Right ventricle myocardium inferior (tissue), 1 donor: ENCODE results near the gene PMS2. TPM values are rescaled to one million over a fixed set of nuclear protein-coding genes. Genes with fewer than 3 reads are reported as not detected.
A peak's percentile ranks its signal among the peaks of the same experiment; 100 is the strongest.
"Not testable (repeated sequence)": the region's sequence is repeated elsewhere in the genome, so short reads cannot be mapped to it uniquely, and the experiment has no call there.

ENCODE experiments used
- ATAC-seq: fragments of 200-7000 bp; cut with Tn5 transposase; one replicate; pipeline ENCODE4 v1.9.1; 2020; ENCODE audit warnings: mild to moderate bottlenecking, moderate library complexity
- DNase-seq: peaks from one replicate; pipeline ENCODE4 v3.0.0; 2021; ENCODE audit errors: missing footprints
- intact Hi-C: fragments of 100-400 bp; cut with DNase I; formaldehyde crosslinking; loops from one replicate; pipeline ENCODE4 v1.11.0; 2022
- total RNA-seq: library from RNA; stranded (reverse); fragmentation: NEBNext Ultra II Directional; extraction: Animal tissue kit (Norgen Biotek cat#: 25700); gene quantifications from one replicate; pipeline ENCODE4 v1.2.1, GENCODE V29; 2021
- donor health status: DM: no; HTN: yes; CAD: no; lungs with severe emphysema.

Gene PMS2
- total RNA-seq, 1 donor from 2014 or later: 6.2 TPM

DNA sequence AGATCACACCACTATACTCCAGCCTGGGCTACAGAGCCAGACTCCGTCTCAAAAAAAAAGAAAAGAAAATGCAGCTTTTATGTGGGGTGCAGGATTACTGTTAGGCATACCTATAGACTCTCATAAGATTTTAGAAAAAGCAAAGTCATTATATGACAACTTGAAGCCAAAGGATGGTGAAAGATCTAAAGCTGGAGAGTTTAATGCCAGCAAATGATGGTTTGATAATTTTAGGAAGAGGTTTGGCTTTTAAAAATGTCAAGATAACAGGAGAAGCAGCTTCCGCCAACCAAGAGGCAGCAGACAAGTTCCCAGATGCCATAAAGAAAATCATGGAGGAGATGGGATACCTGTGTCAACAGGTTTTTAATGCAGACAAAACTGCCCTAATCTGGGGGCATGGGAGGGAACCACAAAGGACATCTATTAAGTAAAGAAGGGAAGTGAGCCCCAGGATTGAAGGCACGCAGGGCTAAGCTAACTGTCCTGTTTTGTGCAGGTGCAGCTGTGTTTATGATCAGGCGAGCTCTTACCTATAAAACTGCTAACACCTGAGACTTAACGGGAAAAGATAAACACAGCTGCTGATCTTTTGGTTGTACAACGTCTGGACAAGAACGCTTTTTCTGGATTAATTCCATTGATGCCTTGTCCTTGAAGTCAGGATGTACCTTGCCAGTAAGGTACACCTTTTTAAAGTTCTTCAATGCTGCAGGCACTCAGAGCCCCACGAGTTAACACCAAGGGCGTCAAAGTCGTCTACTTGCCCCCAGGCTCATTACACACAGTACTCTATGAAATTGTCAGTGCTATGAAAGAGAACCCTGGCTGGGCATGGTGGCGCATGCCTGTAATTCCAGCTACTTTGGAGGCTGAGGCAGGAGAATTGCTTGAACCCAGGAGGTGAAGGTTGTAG is 11.8 kb upstream of the PMS2 start:
- ATAC-seq (no peak), DNase-seq (no peak)
- intact Hi-C loops: no loop called here

DNA sequence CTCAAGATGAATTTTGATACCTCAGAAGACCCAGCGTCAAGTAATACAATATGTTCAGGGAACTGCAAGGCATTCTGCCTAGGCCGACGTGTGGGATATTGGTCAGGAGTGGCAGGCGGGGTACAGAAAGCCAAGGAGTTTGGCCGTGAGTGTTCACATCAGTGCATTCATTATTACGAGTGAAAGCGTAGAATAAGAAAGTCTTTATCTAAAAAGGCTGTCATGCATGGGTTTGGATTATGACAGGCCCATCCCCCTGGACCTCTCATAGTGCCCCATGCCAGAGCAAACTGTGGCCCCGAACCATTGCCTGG is 7.8 kb upstream of the PMS2 start:
- intact Hi-C loops: no loop called here
- DNase-seq (no peak), ATAC-seq (no peak)

DNA sequence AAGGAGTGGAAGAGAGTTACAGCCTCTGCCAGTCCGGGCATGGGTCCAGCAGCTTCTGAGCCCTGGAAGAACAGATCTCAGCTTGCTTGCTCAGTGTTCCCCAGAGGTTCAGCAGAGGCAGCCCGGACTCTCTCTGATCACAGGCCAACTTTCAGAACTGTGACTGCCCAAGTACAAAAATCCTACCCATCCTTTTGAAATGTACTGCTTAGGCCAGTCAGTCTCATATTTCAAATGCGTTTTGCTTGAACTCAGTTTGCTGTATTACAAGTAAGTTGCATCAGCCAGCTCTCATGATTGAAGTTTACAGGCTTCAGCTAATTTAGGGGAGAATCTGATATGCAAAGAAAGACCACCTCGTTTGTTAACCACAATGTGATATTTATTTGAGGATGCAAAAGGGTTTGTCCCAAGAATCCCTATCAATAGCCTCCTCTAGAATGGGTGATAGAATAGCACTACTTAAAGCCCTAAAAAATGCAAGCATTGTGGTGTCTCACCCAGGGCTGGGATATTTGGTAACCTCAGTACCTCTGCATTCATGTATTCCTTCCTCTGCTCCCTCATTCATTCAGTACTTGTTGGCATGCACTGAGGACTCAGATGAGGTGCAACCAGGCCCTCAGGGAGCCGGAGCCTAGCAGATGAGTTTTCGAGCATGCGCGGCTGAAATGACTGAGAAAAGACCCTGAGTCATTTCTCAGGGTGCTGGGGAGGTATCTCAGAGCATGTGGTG is 7.2 kb upstream of the PMS2 start:
- ATAC-seq (peak; percentile 86), DNase-seq (peak; percentile 83)
- intact Hi-C loops: no loop called here

DNA sequence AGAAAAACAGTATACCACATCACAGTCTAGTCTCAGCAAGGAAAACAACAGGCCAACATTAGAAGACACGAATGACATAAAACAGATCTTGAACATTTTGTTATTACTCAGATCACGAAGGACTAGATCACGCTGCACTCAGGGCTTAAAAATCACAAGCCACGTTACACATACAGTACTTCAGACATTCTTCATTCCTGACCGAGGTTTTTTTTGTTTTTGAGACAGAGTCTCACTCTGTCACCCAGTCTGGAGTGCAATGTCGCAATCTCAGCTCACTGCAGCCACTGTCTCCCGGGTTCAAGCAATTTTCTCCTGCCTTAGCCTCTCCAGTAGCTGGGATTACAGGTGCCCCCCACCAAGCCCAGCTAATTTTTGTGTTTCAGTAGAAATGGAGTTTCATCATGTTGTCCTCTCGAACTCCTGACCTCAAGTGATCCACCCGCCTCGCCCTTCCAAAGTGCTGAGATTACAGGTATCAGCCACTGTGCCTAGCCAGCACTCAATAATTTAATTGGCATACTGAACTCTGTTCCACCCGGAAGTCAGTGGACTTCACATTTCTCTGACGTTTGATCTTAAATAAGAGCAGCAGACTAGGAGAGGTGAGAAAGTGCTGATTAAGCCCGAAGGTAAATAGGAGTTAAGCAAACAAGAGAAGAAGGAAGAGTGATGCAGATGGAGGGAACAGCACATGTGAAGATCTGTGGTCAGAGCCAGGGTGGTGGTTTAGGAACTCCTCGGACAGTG is 3.7 kb upstream of the PMS2 start:
- intact Hi-C loops: no loop called here
- ATAC-seq (no peak), DNase-seq (peak; percentile 22)

DNA sequence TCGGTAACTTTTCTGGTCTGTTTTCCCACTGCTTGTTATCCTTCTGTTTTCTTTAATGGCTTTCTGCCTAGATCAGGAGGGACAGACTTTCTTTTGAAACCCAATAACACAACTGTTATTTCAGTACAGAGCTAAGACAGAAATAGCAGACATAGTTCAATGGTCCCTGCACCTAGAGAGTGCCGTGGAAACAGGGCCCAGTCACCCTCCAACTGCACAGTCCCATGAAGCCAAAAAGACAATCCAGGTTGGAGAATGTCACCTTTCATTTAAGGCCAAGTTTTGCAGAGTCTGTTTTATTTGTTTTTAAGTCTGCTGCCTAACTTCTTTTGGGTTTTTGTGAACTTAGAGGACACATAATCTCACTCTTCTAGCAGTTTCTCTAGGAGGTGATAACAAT is 2.7 kb upstream of the PMS2 start:
- intact Hi-C loops: no loop called here
- ATAC-seq: no peak
- DNase-seq: no peak

DNA sequence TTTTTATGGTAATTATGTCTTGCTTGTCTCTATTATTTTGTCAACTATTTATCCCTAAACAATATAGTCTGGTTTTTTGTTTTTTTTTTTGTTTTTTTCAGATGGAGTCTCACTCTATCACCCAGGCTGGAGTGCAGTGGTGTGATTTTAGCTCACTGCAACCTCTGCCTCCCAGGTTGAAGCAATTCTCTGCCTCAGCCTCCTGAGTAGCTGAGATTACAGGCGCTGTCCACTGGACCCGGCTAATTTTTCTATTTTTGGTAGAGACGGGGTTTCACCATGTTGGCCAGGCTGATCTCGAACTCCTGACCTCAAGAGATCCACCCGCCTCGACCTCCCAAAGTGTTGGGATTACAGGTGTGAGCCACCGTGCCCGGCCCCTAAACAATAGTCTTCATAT is 1.5 kb upstream of the PMS2 start:
- intact Hi-C loops: not testable (repeated sequence)

DNA sequence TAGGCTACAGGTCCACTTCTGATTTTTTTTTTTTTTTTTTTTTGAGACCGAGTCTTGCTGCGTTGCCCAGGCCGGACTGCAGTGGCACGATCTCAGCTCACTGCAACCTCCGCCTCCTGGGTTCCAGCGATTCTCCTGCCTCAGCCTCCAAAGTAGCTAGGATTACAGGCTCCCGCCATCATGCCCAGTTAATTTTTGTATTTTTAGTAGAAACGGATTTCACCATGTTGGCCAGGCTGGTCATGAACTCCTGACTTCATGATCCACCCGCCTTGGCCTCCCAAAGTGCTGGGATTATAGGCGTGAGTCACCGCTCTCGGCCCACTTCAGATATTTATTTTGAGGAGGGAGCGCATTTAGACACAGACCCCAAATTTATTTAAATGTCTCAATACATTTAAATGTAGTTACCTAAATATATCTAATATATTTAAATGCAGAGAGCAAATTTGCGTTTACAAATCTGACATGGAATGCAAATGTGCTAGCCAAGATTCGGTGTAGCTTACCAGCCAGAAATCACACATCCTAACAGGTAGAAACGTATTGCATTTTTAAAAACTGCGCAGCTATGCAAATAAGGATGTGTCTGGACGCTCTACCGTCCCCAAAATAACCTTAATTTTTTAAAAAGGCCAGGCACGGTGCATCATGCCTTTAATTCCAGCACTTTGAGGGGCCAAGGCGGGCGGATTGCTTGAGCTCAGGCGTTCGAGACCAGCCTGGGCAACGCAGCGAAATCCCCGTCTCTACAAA is 836 bp downstream of the PMS2 start:
- intact Hi-C loops, DNase-seq, ATAC-seq: not testable (repeated sequence)

More for the DNA sequence above, 1.5 kb upstream of the PMS2 start:
- DNase-seq, ATAC-seq: not testable (repeated sequence)

DNA sequence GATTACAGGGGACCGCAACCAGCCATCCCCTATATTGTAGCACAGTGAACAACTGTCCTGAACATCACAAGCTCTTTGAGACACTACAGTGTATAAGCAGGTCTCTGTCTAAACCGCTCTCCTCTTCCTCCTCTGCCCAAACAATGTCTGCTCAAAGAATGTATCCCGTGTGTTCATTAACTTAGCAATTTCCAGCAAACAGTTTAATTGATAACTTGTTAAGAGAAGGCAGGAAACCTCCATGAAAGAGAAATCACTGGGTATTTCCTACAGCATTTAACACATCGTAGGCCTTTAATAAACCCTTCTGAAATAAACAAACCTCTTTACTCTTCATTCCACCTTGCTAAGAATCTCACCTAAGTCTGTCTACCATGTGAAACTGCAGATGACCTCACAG is 1.5 kb downstream of the PMS2 start:
- ATAC-seq: no peak
- intact Hi-C loops: no loop called here
- no peak for DNase-seq

DNA sequence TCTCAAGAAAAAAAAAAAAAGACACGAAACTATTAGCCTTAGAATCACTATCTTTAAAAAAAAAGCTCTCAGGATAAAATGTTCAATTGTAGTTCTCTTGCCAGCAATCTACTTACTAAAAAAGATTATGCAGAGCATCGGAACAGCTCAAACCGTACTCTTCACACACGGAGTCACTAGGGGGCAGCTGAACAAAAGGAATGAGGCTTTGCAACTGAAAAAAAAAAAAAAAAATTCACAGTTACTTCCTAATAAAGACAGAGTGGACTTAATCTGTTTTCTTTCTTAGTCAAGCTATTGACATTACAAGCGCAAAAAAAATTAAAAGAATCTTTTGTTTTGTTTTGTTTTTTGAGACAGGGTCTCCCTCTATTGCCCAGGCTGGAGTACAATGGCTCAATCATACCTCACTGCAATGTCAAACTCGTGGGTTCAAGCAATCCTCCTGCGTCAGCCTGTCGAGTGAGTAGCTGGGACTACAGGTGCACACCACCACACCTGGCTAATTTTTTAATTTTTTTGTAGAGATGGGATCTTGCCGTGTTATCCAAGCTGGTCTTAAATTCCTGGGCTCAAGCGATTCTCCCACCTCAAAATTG is 11.5 kb downstream of the PMS2 start:
- intact Hi-C loops: loop anchor here (1.0 to 10.0 kb wide), 2 partner anchors 326 to 437 kb away; no protein-coding TSS in a partner anchor
- peak; percentile 50 for ATAC-seq
- no peak for DNase-seq

DNA sequence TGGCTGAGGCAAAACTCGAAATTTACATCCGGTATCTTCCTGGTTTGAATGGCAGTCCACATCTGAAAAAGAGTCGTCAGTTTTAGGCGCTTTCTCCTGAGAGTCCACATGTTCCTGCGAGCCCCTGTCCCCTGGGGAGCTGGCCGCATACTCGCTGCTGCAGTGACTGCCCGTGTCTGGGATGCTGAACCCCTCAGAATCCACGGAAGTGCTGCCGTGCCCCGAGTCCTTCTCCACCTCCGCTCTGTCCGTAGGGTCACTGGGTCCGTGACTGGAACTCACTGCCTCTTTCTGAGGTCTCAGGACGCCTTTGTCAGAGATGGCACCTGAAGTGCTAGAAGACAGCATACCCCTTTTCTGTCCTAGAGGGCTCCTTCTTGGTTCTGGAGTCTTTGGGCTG is 21.8 kb downstream of the PMS2 start:
- ATAC-seq, intact Hi-C loops, DNase-seq: not testable (repeated sequence)

DNA sequence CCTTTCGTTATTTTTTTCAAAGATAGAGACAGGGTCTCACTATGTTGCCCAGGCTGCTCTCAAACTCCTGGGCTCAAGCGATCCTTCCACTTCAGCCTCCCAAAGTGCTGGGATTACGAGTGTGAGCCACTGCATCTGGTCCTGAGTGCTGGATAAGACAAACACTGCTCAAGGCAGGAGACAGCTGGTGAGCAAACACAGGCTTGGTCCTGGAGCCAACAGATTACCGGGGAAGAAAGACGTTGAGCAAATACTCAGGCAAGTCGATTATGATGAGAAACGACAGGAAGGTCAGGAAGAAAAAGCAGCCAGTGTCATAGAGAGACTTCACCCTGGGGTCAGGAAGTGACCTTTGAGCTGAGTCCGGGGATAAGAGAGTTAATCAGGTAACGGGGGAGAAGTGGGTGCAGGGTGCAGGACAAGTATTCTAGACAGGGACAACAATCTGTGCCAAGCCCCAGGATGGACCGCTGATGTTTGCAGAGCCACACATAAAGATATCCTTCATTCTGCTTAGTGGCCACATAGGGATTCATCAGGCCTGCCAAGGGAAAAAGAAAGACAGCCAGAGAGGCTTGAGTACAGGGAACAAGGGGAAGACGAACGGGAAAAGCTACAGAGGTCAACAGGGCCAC is 29.1 kb downstream of the PMS2 start:
- ATAC-seq, intact Hi-C loops: not testable (repeated sequence)

DNA sequence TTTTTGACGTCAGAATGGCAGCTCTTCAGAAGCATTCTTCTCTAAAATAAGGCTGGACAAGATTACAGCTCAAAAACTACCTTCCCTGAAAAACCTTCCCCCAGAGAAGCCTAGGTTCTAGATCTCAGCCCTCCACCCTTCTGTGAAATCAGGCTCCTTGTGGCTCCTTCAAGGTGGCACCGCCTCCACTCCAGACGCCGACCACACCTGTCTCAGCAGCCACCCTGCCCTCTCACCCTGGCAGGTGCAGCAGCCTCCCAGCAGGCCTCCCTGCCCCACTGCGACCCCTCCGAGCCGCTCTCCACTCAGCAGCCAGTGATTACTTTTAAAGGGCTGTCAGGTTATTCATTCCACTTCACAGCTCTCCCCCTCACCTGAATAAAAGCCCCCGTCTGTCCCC is 35.3 kb downstream of the PMS2 start:
- ATAC-seq, intact Hi-C loops, DNase-seq: not testable (repeated sequence)

More for the DNA sequence above, 29.1 kb downstream of the PMS2 start:
- not testable (repeated sequence) for DNase-seq

DNA sequence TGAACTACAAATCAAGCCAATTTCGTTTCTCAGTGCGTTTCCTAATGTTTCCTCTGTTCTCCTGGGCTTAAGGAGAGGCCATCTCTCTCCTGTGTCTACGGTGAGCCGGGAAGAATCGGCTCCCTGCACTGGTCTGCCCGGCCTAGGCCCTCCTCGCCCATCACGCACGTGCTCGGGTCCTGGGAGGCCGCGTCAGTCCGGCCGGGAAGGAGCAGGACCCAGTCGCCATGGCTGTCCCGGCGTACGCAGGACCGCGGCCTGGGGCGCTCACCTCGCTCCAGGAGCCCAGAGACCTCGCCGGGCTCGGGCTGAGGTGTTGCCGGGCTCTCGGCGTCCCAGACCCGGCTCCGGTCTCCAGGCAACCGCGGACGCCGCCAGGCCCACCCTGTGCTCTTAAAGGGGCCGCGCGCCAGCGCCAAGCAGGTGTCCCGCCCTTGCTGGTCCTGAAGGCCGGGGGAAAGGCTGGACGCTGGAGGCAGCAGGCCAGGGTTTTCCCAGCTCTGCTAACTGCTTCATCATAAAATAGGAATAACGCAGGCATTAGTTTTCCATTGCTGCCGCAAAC is 38.4 kb downstream of the PMS2 start, which contains the start of gene RSPH10B:
Gene RSPH10B, minus strand, starts transcription at position 343 of the 565 bp plus-strand sequence. CDS start 3,573 bp downstream, outside the sequence.
- intact Hi-C loops, DNase-seq: not testable (repeated sequence)
- ATAC-seq: peak; percentile 56

DNA sequence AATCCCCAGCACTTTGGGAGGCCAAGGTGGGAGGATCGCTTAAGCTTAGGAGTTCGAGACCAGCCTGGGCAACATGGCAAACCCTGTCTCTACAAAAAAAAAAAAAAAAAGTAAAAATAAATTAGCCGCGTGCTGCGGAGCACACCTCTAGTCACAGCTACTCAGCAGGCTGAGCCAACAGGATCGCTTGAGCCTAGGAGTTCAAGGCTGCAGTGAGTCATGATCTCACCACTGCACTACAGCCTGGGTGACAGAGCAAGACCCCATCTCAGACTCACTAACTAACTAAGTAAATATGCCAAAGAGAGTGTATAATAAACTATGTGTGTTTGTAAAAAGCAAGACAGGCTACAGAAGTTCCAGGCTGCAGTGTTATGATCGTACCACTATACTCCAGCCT is 45.0 kb downstream of the PMS2 start:
- DNase-seq, ATAC-seq, intact Hi-C loops: not testable (repeated sequence)

DNA sequence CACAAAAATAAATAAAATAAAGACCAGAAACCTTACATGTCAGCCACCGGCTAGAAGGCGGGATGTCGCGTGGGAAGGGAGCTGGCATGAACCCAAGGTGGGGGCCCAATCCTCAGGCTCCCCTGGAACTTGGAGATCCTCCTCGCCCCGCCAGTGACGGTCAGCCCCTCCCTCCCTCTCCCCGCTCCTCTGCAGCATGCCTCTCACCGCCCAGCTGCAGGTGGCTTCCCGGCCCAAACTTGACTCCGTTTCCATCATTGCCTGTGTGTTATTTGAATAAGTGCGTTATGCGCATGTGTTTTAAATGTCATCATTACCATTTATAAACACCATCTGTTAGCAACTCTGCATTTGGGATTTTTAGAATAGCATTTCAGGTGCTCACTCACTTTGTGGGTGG is 45.6 kb downstream of the PMS2 start:
- intact Hi-C loops, ATAC-seq: not testable (repeated sequence)

DNA sequence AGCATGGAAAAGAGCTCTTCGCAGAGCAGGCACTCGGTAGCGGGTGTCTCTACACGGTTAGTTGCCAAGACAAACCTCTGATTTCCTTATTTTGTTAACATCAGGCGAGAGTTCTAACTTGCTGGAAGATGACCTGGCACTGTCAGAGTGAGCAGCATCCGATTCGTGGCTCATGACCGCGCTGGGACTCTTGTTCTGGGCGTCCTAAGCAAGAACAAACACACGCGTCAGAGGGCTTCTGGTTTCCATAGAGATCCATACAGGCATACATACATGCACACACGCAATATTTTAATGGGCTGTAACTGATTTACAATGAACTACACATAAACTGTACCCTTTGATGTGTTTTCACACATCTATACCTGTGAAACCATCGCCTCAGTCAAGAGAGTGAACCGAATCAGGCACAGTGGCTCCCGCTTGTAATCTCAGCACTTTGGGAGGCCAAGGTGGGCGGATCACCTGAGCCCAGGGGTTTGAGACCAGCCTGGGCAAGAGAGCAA is 73.9 kb downstream of the PMS2 start:
- intact Hi-C loops, ATAC-seq, DNase-seq: not testable (repeated sequence)

More for the DNA sequence above, 45.6 kb downstream of the PMS2 start:
- DNase-seq: not testable (repeated sequence)
